Endothelial cell of umbilical vein (primary cell): ENCODE data around the gene RTN4IP1. TPM values are rescaled to one million over a fixed set of nuclear protein-coding genes. Genes with fewer than 3 reads are reported as not detected.
"Not testable (repeated sequence)": the region's sequence is repeated elsewhere in the genome, so short reads cannot be mapped to it uniquely, and the experiment has no call there.

Source experiments
- BruUV-seq: library from RNA; stranded (reverse); fragments of 400-500 nt; replicated peaks from 2 replicates; lab custom pipeline; 2021; lab: Mats Ljungman, UMichigan
- CTCF ChIA-PET: fragments of 300-600, 350-600 bp; sonication (Branson Sonifier 250); formaldehyde crosslinking; loops from one replicate; lab custom pipeline; 2021; ENCODE audit warnings: antibody characterized with exemption, inconsistent platforms; lab: Charles Lee
- POLR2A ChIA-PET: fragments of 300-600, 350-600 bp; sonication (Branson Sonifier 250); formaldehyde crosslinking; loops from one replicate; lab custom pipeline; 2021; ENCODE audit warnings: antibody characterized with exemption, inconsistent platforms; lab: Charles Lee
- DNase-seq: peaks from one replicate; pipeline ENCODE4 v3.0.0-alpha.2; 2011; ENCODE audit warnings: low read depth, low spot score
- FAIRE-seq: peaks from 2 replicates; lab custom pipeline; 2011; peaks lifted over from hg19 to GRCh38; lab: Jason Lieb, UNC
- H2AFZ ChIP-seq: 2 replicates; pipeline ENCODE4 v1.6.0; 2012; ENCODE audit warnings: low read depth, low read length, control low read depth, inconsistent platforms
- H3K27ac ChIP-seq: 2 replicates; pipeline ENCODE4 v1.5.1; 2011; ENCODE audit warnings: low read depth, mild to moderate bottlenecking, control low read depth, low read length, moderate library complexity; ENCODE audit not compliant: insufficient read depth
- H3K27me3 ChIP-seq, 2 experiments: 2 replicates each; pipeline versions ENCODE4 v1.6.0 to v1.6.1; 2011; ENCODE audit warnings: low read length in 2 of 2, mixed read lengths in 1 of 2; ENCODE audit not compliant: control insufficient read depth in 2 of 2, insufficient read depth in 2 of 2
- H3K36me3 ChIP-seq, 2 experiments: 2 replicates in 1 of 2; 3 replicates in 1 of 2; pipeline ENCODE4 v1.5.1; 2011; ENCODE audit warnings: low read length in 2 of 2, mild to moderate bottlenecking in 1 of 2, moderate library complexity in 1 of 2; ENCODE audit not compliant: control insufficient read depth in 2 of 2, insufficient read depth in 2 of 2; ENCODE audit errors: extremely low read depth in 1 of 2
- H3K4me1 ChIP-seq: 3 replicates; pipeline ENCODE4 v1.5.1; 2011; ENCODE audit warnings: mild to moderate bottlenecking, low read length; ENCODE audit not compliant: control insufficient read depth, insufficient read depth; ENCODE audit errors: extremely low read depth
- H3K4me2 ChIP-seq: 2 replicates; pipeline ENCODE4 v1.6.1; 2011; ENCODE audit warnings: low read length, control low read depth, mixed read lengths; ENCODE audit not compliant: insufficient read depth
- H3K4me3 ChIP-seq, 3 experiments: fragments of 200-600 bp in 1 of 3; sonication (generic), shearing (Covaris generic) in 1 of 3; replicated peaks in 1 of 3; 2 replicates each; pipeline ENCODE4 v1.5.1; 2011 to 2016; ENCODE audit warnings: control low read depth in 3 of 3, low read length in 3 of 3, mild to moderate bottlenecking in 2 of 3, inconsistent platforms in 1 of 3, low read depth in 1 of 3, moderate library complexity in 1 of 3; ENCODE audit not compliant: insufficient read depth in 1 of 3
- H3K79me2 ChIP-seq: 2 replicates; pipeline ENCODE4 v1.6.0; 2012; ENCODE audit warnings: low read length, inconsistent platforms; ENCODE audit not compliant: control insufficient read depth, insufficient read depth
- H3K9ac ChIP-seq: replicated peaks from 2 replicates; pipeline ENCODE3; 2011; ENCODE audit warnings: low read length, control low read depth; ENCODE audit not compliant: insufficient read depth; ENCODE audit errors: extremely low read depth
- H3K9me1 ChIP-seq: replicated peaks from 3 replicates; pipeline ENCODE4 v1.6.0; 2011; ENCODE audit warnings: mild to moderate bottlenecking, low read length; ENCODE audit not compliant: control insufficient read depth, insufficient read depth; ENCODE audit errors: extremely low read depth
- H3K9me3 ChIP-seq: replicated peaks from 2 replicates; pipeline ENCODE4 v1.5.1; 2012; ENCODE audit warnings: low read length, inconsistent platforms; ENCODE audit not compliant: control insufficient read depth, insufficient read depth
- H4K20me1 ChIP-seq: replicated peaks from 2 replicates; pipeline ENCODE3; 2011; ENCODE audit warnings: mild to moderate bottlenecking, low read length; ENCODE audit not compliant: control insufficient read depth, insufficient read depth; ENCODE audit errors: extremely low read depth
- CTCF ChIP-seq, 2 donors: IDR thresholded peaks; 1 replicate in 1 of 2; 2 replicates in 1 of 2; pipeline ENCODE4 v1.5.1; 2011; ENCODE audit warnings: low read length in 2 of 2, mild to moderate bottlenecking in 2 of 2, moderate library complexity in 2 of 2, control low read depth in 1 of 2, inconsistent platforms in 1 of 2, low read depth in 1 of 2; ENCODE audit not compliant: insufficient read depth in 1 of 2; ENCODE audit errors: extremely low read depth in 1 of 2
- EZH2 ChIP-seq: IDR thresholded peaks from 2 replicates; pipeline ENCODE4 v1.6.1; 2012; ENCODE audit warnings: borderline replicate concordance, low read depth, mild to moderate bottlenecking, moderate library complexity, low read length, inconsistent platforms; ENCODE audit not compliant: severe bottlenecking
- FOS ChIP-seq: IDR thresholded peaks from 2 replicates; pipeline ENCODE4 v1.6.1; 2011; ENCODE audit warnings: mild to moderate bottlenecking, low read length, moderate library complexity, borderline replicate concordance; ENCODE audit not compliant: insufficient read depth
- GATA2 ChIP-seq: IDR thresholded peaks from 2 replicates; pipeline ENCODE4 v1.7.0; 2011; ENCODE audit warnings: low read depth, mild to moderate bottlenecking, moderate library complexity, mixed read lengths, low read length; ENCODE audit not compliant: insufficient read length, insufficient read depth
- JUN ChIP-seq: IDR thresholded peaks from 2 replicates; pipeline ENCODE4 v1.6.1; 2011; ENCODE audit warnings: borderline replicate concordance, low read depth; ENCODE audit not compliant: insufficient read length, insufficient read depth
- MAX ChIP-seq: IDR thresholded peaks from 2 replicates; pipeline ENCODE4 v1.6.1; 2011; ENCODE audit not compliant: insufficient read depth, insufficient read length
- MYC ChIP-seq: IDR thresholded peaks from one replicate; pipeline ENCODE4 v1.6.1; 2011; ENCODE audit warnings: mild to moderate bottlenecking, low read depth, low read length
- POLR2A ChIP-seq: IDR thresholded peaks from 2 replicates; pipeline ENCODE4 v1.6.1; 2012; ENCODE audit warnings: low read depth, mild to moderate bottlenecking, control low read depth, low read length
- POLR2AphosphoS5 ChIP-seq: IDR thresholded peaks from 2 replicates; pipeline ENCODE4 v1.6.1; 2012; ENCODE audit warnings: low read depth, mild to moderate bottlenecking, control low read depth, low read length, moderate library complexity; ENCODE audit not compliant: insufficient read depth
- dilution Hi-C: fragments of 300-500 bp; cut with MboI; formaldehyde crosslinking; loops from one replicate; pipeline ENCODE4 v1.15.0; 2019; ENCODE audit warnings: low sequenced_read_pairs; ENCODE audit not compliant: extremely low pct_ligation_motif_present
- intact Hi-C: fragments of 100-400 bp; cut with micrococcal nuclease; formaldehyde crosslinking; loops from one replicate; pipeline ENCODE4 v1.10.0; 2022
- polyA plus RNA-seq, 4 experiments: library from polyadenylated mRNA; depleted of rRNA in 3 of 4; stranded (reverse) in 3 of 4; unstranded in 1 of 4; fragments of >200 nt; gene quantifications; 2 replicates each; pipeline versions ENCODE4 v1.2.1 to v1.2.3, GENCODE V29; 2011 to 2012; ENCODE audit warnings: missing spikeins in 1 of 4
- total RNA-seq: library from RNA; stranded (reverse); gene quantifications from 2 replicates; pipeline ENCODE4 v1.2.3, GENCODE V29; 2021

RTN4IP1 gene
- total and polyA plus RNA-seq, 2 donors (not counting 3 experiments of a cell fraction or from before 2014, with no cell fraction given) = 3.9 to 5.4 TPM

- dilution Hi-C loops = no loop called here
- FAIRE-seq (no peak), DNase-seq (no peak)
- Histone ChIP-seq H2AFZ (no peak overlapping the region), H3K27ac (no peak overlapping the region), H3K9ac (no peak overlapping the region), H3K79me2 (no peaks in the 10 kb centered on the region), H3K9me3 (no peaks in the 10 kb centered on the region), H3K36me3 (peaks cover 0 to 2% of the 10 kb centered on the region in 2 experiments), H3K4me3 (no peak overlapping the region), H3K27me3 (no peaks in the 10 kb centered on the region), H4K20me1 (no peaks in the 10 kb centered on the region), H3K4me2 (no peak overlapping the region), H3K9me1 (no peaks in the 10 kb centered on the region), H3K4me1 (peaks cover 29% of the 10 kb centered on the region)
- CTCF ChIA-PET = no interaction called here
- POLR2A ChIA-PET = no interaction called here
- TF ChIP-seq FOS (no peak), MAX (no peak), EZH2 (no peak), POLR2A (no peak), JUN (no peak), POLR2AphosphoS5 (no peak), GATA2 (no peak), MYC (no peak), CTCF (IDR thresholded peaks at IDR 0.05; ENCODE audit: extremely low read depth in 1 of 2, insufficient read depth in 1 of 2, low read depth in 1 of 2, low read length in 2 of 2) (no peak)
- intact Hi-C loops = no loop called here
- no TSS peak for BruUV-seq
Measured at GRCh38 chr6:106549521-106549920, 79.8 kb downstream of the RTN4IP1 start.

GRCh38 chr6:106548926-106549455 lies 80.3 kb downstream of the RTN4IP1 start:
- H3K4me1 ChIP-seq = peaks cover 29% of the 10 kb centered on the region
- H3K9me1 ChIP-seq, H3K4me2 ChIP-seq, H3K27me3 ChIP-seq, DNase-seq, H3K4me3 ChIP-seq, intact Hi-C loops, H2AFZ ChIP-seq, BruUV-seq, H4K20me1 ChIP-seq, H3K27ac ChIP-seq, H3K36me3 ChIP-seq, dilution Hi-C loops, H3K9me3 ChIP-seq, H3K79me2 ChIP-seq, FAIRE-seq, H3K9ac ChIP-seq, POLR2A ChIA-PET: not testable (repeated sequence)
- CTCF ChIA-PET = interaction anchor here (2.7 kb wide), 1 partner anchor 37 kb away, joined by 24 read pairs; no protein-coding TSS in a partner anchor
